Measurements from ENCODE around the gene CHST3. TPM values are rescaled to one million over a fixed set of nuclear protein-coding genes. Genes with fewer than 3 reads are reported as not detected.

CHST3 gene
- total and polyA plus RNA-seq, 9 of the 15 experiments (the other 6 are each of a cell fraction or from before 2014, with no cell fraction given) = 0.01 to 1.3 (median 0.15) TPM

DNA sequence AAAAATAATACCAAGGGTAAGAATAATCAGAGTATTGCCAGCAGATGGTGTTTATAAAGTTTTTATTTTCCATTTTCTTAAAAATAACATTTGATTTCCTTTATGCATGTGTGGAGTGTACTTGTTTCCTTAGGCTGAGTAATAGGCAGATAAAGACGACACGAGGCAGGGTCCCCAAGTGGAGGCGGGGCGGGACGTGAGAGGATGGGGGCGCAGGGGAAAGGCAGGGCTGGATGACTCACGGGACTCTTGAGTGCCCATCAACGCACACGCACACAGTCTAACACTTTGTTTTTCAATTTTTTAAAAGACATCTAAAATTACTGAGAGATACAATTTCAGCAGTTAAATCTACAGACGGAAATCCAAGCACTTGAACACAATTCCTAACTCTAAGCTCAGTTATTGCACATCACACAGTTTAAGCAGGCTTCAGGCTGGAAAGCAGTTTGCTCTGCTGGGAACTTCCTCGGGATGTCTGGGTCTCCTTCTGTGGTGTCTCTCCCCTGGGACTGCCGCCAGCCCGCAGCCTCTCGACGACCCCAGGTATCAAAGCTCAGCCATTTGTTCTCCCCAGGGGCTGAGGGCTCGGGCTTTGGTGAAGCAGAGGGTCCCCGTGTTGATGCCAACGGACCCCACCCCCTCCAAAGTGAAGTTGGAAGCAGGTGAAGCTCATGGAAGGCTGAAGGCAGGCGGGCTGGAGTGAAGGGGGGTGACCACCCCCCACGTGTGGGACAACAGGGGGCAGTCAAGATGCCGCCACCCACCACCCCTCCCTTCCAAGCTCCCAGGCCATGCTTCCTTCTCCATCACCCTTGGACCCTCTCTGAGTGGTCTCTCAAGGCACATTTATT, 95.0 kb downstream of the CHST3 start:
- Histone ChIP-seq H3K4me3 (no peak overlapping the region), H2AFZ (ENCODE audit: low read depth, low read length) (0 out of 2 replicates have a peak overlapping the region, but pooled peaks have one; percentile 78), H3K36me3 (ENCODE audit: control insufficient read depth, insufficient read depth, low read length) (no peaks in the 10 kb centered on the region), H3K27me3 (ENCODE audit: control insufficient read depth in 2 of 2, insufficient read depth in 2 of 2, low read length in 2 of 2) (peaks cover 4 to 37% of the 10 kb centered on the region in 2 experiments; a peak in 3 of 5 replicates), H3K4me2 (ENCODE audit: insufficient read depth, low read length) (no peak overlapping the region), H3K4me1 (replicated peaks in 1 of 2; ENCODE audit: control insufficient read depth in 2 of 2, insufficient read depth in 2 of 2, low read length in 2 of 2) (peaks cover 3 to 33% of the 10 kb centered on the region in 2 experiments; a peak in 3 of 5 replicates), H3K9me1 (ENCODE audit: control insufficient read depth, insufficient read depth, low read length) (no peaks in the 10 kb centered on the region), H3K79me2 (ENCODE audit: control insufficient read depth, insufficient read depth, low read length) (no peaks in the 10 kb centered on the region), H3K9ac (ENCODE audit: insufficient read depth in 1 of 2, low read depth in 2 of 2, low read length in 2 of 2) (no peak overlapping the region), H4K20me1 (replicated peaks; ENCODE audit: control insufficient read depth, insufficient read depth, low read length) (no peaks in the 10 kb centered on the region), H3K27ac (ENCODE audit: extremely low read depth, low read depth, low read length) (no peak overlapping the region), H3K9me3 (replicated peaks; ENCODE audit: control insufficient read depth, insufficient read depth, low read depth, low read length) (no peaks in the 10 kb centered on the region)
- WGBS (ENCODE audit: insufficient coverage, low coverage, missing lambda C conversion rate) = 24% methylated on average over 21 of the region's 21 CpGs
- intact Hi-C loops (cut with micrococcal nuclease) (no loop called here), in situ Hi-C loops (cut with MboI) (no loop called here)
- no TSS peak for BruUV-seq (replicated peaks)
- no peak for ATAC-seq
- ChIA-PET POLR2A (interaction anchor here (0.5 to 1.6 kb wide), 11 partner anchors 8 to 286 kb away, joined by 3 to 5 read pairs (median 3); partner anchors contain the start of genes PSAP and VSIR), CTCF (ENCODE audit: low intra/inter-chr PET ratio) (interaction anchor here (0.8 kb wide), 1 partner anchor 162 kb away, joined by 3 read pairs; no protein-coding TSS in a partner anchor)
- DNase-seq (ENCODE audit: extremely low read depth in 1 of 4, low spot score in 3 of 4) = peak in 1 of 4 experiments; percentile 41
- FAIRE-seq = peak; percentile 74
- no peak for TF ChIP-seq ZKSCAN1 (IDR thresholded peaks at IDR 0.05; ENCODE audit: low read depth, low read length)
- no peak for TF ChIP-seq PTTG1 (tag; IDR thresholded peaks at IDR 0.05; ENCODE audit: low read depth)
- TF ChIP-seq SMAD1 (IDR thresholded peaks at IDR 0.05; ENCODE audit: low read depth, low read length, partially characterized antibody) = no peak
- TF ChIP-seq, protein P1, sequence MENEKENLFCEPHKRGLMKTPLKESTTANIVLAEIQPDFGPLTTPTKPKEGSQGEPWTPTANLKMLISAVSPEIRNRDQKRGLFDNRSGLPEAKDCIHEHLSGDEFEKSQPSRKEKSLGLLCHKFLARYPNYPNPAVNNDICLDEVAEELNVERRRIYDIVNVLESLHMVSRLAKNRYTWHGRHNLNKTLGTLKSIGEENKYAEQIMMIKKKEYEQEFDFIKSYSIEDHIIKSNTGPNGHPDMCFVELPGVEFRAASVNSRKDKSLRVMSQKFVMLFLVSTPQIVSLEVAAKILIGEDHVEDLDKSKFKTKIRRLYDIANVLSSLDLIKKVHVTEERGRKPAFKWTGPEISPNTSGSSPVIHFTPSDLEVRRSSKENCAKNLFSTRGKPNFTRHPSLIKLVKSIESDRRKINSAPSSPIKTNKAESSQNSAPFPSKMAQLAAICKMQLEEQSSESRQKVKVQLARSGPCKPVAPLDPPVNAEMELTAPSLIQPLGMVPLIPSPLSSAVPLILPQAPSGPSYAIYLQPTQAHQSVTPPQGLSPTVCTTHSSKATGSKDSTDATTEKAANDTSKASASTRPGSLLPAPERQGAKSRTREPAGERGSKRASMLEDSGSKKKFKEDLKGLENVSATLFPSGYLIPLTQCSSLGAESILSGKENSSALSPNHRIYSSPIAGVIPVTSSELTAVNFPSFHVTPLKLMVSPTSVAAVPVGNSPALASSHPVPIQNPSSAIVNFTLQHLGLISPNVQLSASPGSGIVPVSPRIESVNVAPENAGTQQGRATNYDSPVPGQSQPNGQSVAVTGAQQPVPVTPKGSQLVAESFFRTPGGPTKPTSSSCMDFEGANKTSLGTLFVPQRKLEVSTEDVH (IDR thresholded peaks at IDR 0.05; ENCODE audit: low read depth, partially characterized antibody) = no peak
- TF ChIP-seq POU5F1 (IDR thresholded peaks at IDR 0.05; ENCODE audit: borderline replicate concordance, low read depth, low read length, partially characterized antibody) = no peak
- TF ChIP-seq FOSL1 (tag; conservative IDR thresholded peaks at IDR 0.05) = 0 out of 2 replicates have a peak, but pooled peaks have one; percentile 37
- peak; percentile 55; the same call in 1 of the 2 replicates for TF ChIP-seq ZBTB7A (IDR thresholded peaks at IDR 0.05; ENCODE audit: borderline replicate concordance, control insufficient read depth, low read depth, low read length)
- TF ChIP-seq KAT7 (CRISPR knock-in tag; IDR thresholded peaks at IDR 0.05; ENCODE audit: borderline replicate concordance) = no peak
- TF ChIP-seq, protein P2, sequence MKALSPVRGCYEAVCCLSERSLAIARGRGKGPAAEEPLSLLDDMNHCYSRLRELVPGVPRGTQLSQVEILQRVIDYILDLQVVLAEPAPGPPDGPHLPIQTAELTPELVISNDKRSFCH (CRISPR knock-in tag; IDR thresholded peaks at IDR 0.05) = no peak
- TF ChIP-seq, protein P2 (tag; IDR thresholded peaks at IDR 0.05) = no peak
- no peak for TF ChIP-seq ZNF12 (CRISPR knock-in tag; IDR thresholded peaks at IDR 0.05)
- TF ChIP-seq ZNF347 (CRISPR knock-in tag; IDR thresholded peaks at IDR 0.05; ENCODE audit: low read depth) = no peak
- no peak for TF ChIP-seq TAF15 (IDR thresholded peaks at IDR 0.05; ENCODE audit: low read depth, low read length)
- no peak for TF ChIP-seq SMARCB1 (IDR thresholded peaks at IDR 0.05; ENCODE audit: insufficient read length, low read depth)

Measured in K562 (cell line).